Fibroblast of lung (primary cell): ENCODE measurements around the gene SPATA2.

ENCODE experiments used
- CTCF ChIP-seq, 2 donors: IDR thresholded peaks in 1 of 2; conservative IDR thresholded peaks in 1 of 2; 1 replicate in 1 of 2; 2 replicates in 1 of 2; pipeline ENCODE4 v1.5.1; 2011 to 2012; ENCODE audit warnings: low read length in 2 of 2, control low read depth in 1 of 2, inconsistent platforms in 1 of 2, low read depth in 1 of 2, mild to moderate bottlenecking in 1 of 2
- EZH2 ChIP-seq: IDR thresholded peaks from 2 replicates; pipeline ENCODE4 v1.5.1; 2012; ENCODE audit warnings: low read length, control low read depth, mild to moderate bottlenecking; ENCODE audit errors: missing control alignments

GRCh38 chr20:49951151-49951550 is 35.8 kb upstream of the SPATA2 start:
- TF ChIP-seq CTCF (conservative IDR thresholded peaks at IDR 0.05 in 1 of 2, IDR thresholded peaks at IDR 0.05 in 1 of 2; ENCODE audit: low read depth in 1 of 2, low read length in 2 of 2) (no peak), EZH2 (no peak)
